Immature natural killer cell (primary cell): ENCODE measurements around the gene ASGR1. TPM values are rescaled to one million over a fixed set of nuclear protein-coding genes. Genes with fewer than 3 reads are reported as not detected.
"Not testable (repeated sequence)": the region's sequence is repeated elsewhere in the genome, so short reads cannot be mapped to it uniquely, and the experiment has no call there.

ENCODE experiments used
- DNase-seq, 3 donors: peaks; one replicate each; pipeline ENCODE4 v3.0.0; 2022; ENCODE audit warnings: mixed read lengths in 1 of 3
- H3K27ac Mint-ChIP-seq, 6 donors: one replicate each; pipeline ENCODE4 v1.8.0; 2020; ENCODE audit warnings: mixed read lengths in 6 of 6, mild to moderate bottlenecking in 5 of 6, inconsistent platforms in 4 of 6, moderate library complexity in 3 of 6
- H3K27me3 Mint-ChIP-seq, 3 donors: one replicate each; pipeline ENCODE4 v1.8.0; 2020 to 2021; ENCODE audit warnings: low read depth in 3 of 3, mild to moderate bottlenecking in 3 of 3, mixed read lengths in 3 of 3, moderate library complexity in 3 of 3, inconsistent platforms in 1 of 3
- H3K36me3 Mint-ChIP-seq, 3 donors: one replicate each; pipeline ENCODE4 v1.8.0; 2020; ENCODE audit warnings: mixed read lengths in 3 of 3, inconsistent platforms in 2 of 3, mild to moderate bottlenecking in 2 of 3
- H3K4me1 Mint-ChIP-seq, 2 donors: one replicate each; pipeline ENCODE4 v1.8.0; 2020; ENCODE audit warnings: inconsistent platforms in 2 of 2, mild to moderate bottlenecking in 2 of 2, mixed read lengths in 2 of 2, moderate library complexity in 1 of 2
- H3K4me3 Mint-ChIP-seq, 5 donors: one replicate each; pipeline ENCODE4 v1.8.0; 2020; ENCODE audit warnings: mild to moderate bottlenecking in 5 of 5, mixed read lengths in 5 of 5, inconsistent platforms in 3 of 5, moderate library complexity in 3 of 5
- H3K9me3 Mint-ChIP-seq, 6 donors: one replicate each; pipeline ENCODE4 v1.8.0; 2020; ENCODE audit warnings: mild to moderate bottlenecking in 6 of 6, mixed read lengths in 6 of 6, inconsistent platforms in 4 of 6, moderate library complexity in 3 of 6
- polyA plus RNA-seq, 3 donors: library from polyadenylated mRNA; unstranded; fragments of 300-500 nt; fragmentation: Illumina TruSeq; gene quantifications; one replicate each; pipeline ENCODE4 v1.2.3, GENCODE V29; 2021

ASGR1 gene
- polyA plus RNA-seq, 3 donors from 2014 or later = 0.55 to 0.84 (median 0.81) TPM

DNA sequence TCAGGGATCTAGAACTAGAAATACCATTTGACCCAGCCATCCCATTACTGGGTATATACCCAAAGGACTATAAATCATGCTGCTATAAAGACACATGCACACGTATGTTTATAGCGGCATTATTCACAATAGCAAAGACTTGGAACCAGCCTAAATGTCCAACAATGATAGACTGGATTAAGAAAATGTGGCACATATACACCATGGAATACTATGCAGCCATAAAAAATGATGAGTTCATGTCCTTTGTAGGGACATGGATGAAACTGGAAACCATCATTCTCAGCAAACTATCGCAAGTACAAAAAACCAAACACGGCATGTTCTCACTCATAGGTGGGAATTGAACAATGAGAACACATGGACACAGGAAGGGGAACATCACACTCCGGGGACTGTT lies 51.7 kb downstream of the ASGR1 start:
- not testable (repeated sequence) for H3K27ac Mint-ChIP-seq, H3K9me3 Mint-ChIP-seq, H3K36me3 Mint-ChIP-seq, H3K4me1 Mint-ChIP-seq, DNase-seq, H3K4me3 Mint-ChIP-seq, H3K27me3 Mint-ChIP-seq

DNA sequence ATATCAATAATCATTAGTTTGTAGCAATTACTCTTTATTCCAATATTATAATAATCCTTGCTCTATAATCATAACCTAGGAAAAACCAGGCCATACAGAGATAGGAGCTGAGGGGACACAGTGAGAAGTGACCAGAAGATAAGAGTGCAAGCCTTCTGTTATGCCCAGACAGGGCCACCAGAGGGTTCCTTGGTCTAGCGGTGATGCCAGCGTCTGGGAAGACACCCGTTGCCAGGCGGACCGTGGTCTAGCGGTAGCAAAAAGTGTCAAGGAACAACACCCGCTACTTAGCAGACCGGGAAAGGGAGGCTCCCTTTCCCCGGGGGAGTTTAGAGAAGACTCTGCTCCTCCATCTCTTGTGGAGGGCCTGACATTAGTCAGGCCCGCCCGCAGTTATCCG lies 52.8 kb downstream of the ASGR1 start:
- DNase-seq, H3K27ac Mint-ChIP-seq, H3K4me1 Mint-ChIP-seq, H3K4me3 Mint-ChIP-seq, H3K9me3 Mint-ChIP-seq, H3K36me3 Mint-ChIP-seq: not testable (repeated sequence)
- peaks cover 3 to 13% (median 6%) of the 10 kb centered on the region in 3 donors for H3K27me3 Mint-ChIP-seq

DNA sequence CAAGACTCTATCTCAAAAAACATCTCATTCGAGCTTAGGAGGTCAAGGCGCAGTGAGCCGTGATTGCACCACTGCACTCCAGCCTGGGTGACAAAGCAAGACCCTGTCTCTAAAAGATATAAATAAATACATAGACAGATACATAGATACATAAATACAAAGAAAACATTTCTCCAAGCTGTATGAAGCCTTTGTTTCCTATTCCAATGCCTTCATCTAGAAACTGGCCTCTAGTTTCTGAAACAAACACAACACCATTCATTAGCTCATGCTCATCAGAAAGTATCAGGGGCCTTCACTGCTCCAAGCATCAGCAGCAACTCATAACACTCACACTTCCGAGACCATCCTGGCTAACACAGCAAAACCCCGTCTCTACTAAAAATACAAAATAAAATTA lies 54.2 kb downstream of the ASGR1 start:
- Mint-ChIP-seq H3K4me3 (no peak overlapping the region), H3K36me3 (no peaks in the 10 kb centered on the region), H3K9me3 (no peaks in the 10 kb centered on the region), H3K4me1 (no peaks in the 10 kb centered on the region), H3K27me3 (peaks cover 9 to 15% (median 14%) of the 10 kb centered on the region in 3 donors), H3K27ac (no peak overlapping the region)
- DNase-seq = no peak

DNA sequence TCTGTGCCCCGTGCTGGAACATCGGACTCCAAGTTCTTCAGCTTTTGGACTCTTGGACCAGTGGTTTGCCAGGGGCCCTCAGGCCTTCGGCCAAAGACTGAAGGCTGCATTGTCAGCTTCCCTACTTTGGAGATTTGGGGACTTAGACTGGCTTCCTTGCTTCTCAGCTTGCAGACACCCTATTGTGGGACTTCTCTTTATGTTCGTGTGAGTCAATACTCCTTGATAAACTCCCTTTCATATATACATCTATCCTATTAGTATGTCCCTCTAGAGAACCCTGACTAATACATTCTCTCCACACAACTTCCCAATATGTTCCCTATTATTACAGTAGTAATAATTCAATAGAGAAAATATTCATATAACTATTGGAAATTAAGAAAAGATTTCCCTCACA lies 55.3 kb downstream of the ASGR1 start:
- H3K9me3 Mint-ChIP-seq = no peaks in the 10 kb centered on the region
- no peak for DNase-seq
- H3K4me1 Mint-ChIP-seq = no peaks in the 10 kb centered on the region
- no peak overlapping the region for H3K27ac Mint-ChIP-seq
- peaks cover 6 to 22% (median 12%) of the 10 kb centered on the region in 3 donors for H3K27me3 Mint-ChIP-seq
- no peak overlapping the region for H3K4me3 Mint-ChIP-seq
- no peaks in the 10 kb centered on the region for H3K36me3 Mint-ChIP-seq

Other genes starting within 250 kb of the ASGR1 start
- gene ALOX12, start 183.3 kb downstream of the ASGR1 start, polyA plus RNA-seq = under 1 TPM; 0.24 to 0.92 (median 0.83) TPM
- 100 to 1,000 TPM; 449 to 922 (median 670) TPM for gene RNASEK, start 166.7 kb downstream of the ASGR1 start, polyA plus RNA-seq
- gene BCL6B, start 156.3 kb downstream of the ASGR1 start, polyA plus RNA-seq = under 1 TPM in 1 of 3 donors, not detected in 2; 0.10 TPM
- gene SLC16A13, start 143.4 kb downstream of the ASGR1 start, polyA plus RNA-seq = 1 to 10 TPM in 2 of 3 donors, under 1 TPM in 1; 0.49 to 2.6 (median 2.1) TPM
- gene SLC16A11, start 135.3 kb downstream of the ASGR1 start, polyA plus RNA-seq = 1 to 10 TPM; 1.2 to 3.9 (median 3.1) TPM
- 10 to 100 TPM in 2 of 3 donors, under 1 TPM in 1; 0.72 to 13.5 (median 11.7) TPM for gene CLEC10A, start 99.1 kb downstream of the ASGR1 start, polyA plus RNA-seq
- gene ASGR2, start 64.5 kb downstream of the ASGR1 start, polyA plus RNA-seq = 1 to 10 TPM in 1 of 3 donors, under 1 TPM in 1, not detected in 1; 0.57 to 3.2 TPM
- under 1 TPM in 1 of 3 donors, not detected in 2; 0.36 TPM for gene DLG4, start 40.5 kb upstream of the ASGR1 start, polyA plus RNA-seq
- gene ACADVL, start 40.6 kb upstream of the ASGR1 start, polyA plus RNA-seq = 100 to 1,000 TPM; 138 to 180 (median 141) TPM
- 10 to 100 TPM; 19.4 to 28.5 (median 25.2) TPM for gene DVL2, start 55.1 kb upstream of the ASGR1 start, polyA plus RNA-seq
- 10 to 100 TPM; 11.9 to 41.4 (median 17.7) TPM for gene PHF23, start 60.1 kb upstream of the ASGR1 start, polyA plus RNA-seq
- 100 to 1,000 TPM; 764 to 982 (median 905) TPM for gene GABARAP, start 63.1 kb upstream of the ASGR1 start, polyA plus RNA-seq
- gene CTDNEP1, start 72.4 kb upstream of the ASGR1 start, polyA plus RNA-seq = 10 to 100 TPM; 33.2 to 61.1 (median 57.8) TPM
- 100 to 1,000 TPM in 1 of 3 donors, 10 to 100 TPM in 2; 65.0 to 108 (median 89.0) TPM for gene ELP5, start 72.8 kb upstream of the ASGR1 start, polyA plus RNA-seq
- 1 to 10 TPM; 2.5 to 8.7 (median 3.7) TPM for gene CLDN7, start 83.1 kb upstream of the ASGR1 start, polyA plus RNA-seq
- gene SLC2A4, start 102.3 kb upstream of the ASGR1 start, polyA plus RNA-seq = under 1 TPM in 1 of 3 donors, not detected in 2; 0.26 TPM
- gene YBX2, start 115.3 kb upstream of the ASGR1 start, polyA plus RNA-seq = not detected
- gene EIF5A, start 128.3 kb upstream of the ASGR1 start, polyA plus RNA-seq = 100 to 1,000 TPM; 235 to 814 (median 797) TPM
- gene GPS2, start 136.0 kb upstream of the ASGR1 start, polyA plus RNA-seq = 100 to 1,000 TPM; 100 to 129 (median 123) TPM
- gene NEURL4, start 150.0 kb upstream of the ASGR1 start, polyA plus RNA-seq = 1 to 10 TPM in 2 of 3 donors, under 1 TPM in 1; 0.58 to 2.8 (median 1.4) TPM
- gene ACAP1, start 157.2 kb upstream of the ASGR1 start, polyA plus RNA-seq = 100 to 1,000 TPM; 137 to 227 (median 214) TPM
- gene KCTD11, start 172.8 kb upstream of the ASGR1 start, polyA plus RNA-seq = 10 to 100 TPM in 1 of 3 donors, 1 to 10 TPM in 2; 5.5 to 13.0 (median 9.4) TPM
- not detected for gene TMEM95, start 175.8 kb upstream of the ASGR1 start, polyA plus RNA-seq
- gene TNK1, start 201.7 kb upstream of the ASGR1 start, polyA plus RNA-seq = under 1 TPM in 2 of 3 donors, not detected in 1; 0.21 to 0.29 TPM
- 10 to 100 TPM; 38.1 to 82.5 (median 54.2) TPM for gene PLSCR3, start 215.2 kb upstream of the ASGR1 start, polyA plus RNA-seq
- gene TMEM256, start 224.7 kb upstream of the ASGR1 start, polyA plus RNA-seq = 100 to 1,000 TPM in 1 of 3 donors, 10 to 100 TPM in 2; 30.7 to 116 (median 60.7) TPM
- gene NLGN2, start 228.5 kb upstream of the ASGR1 start, polyA plus RNA-seq = not detected
- gene SPEM1, start 241.0 kb upstream of the ASGR1 start, polyA plus RNA-seq = not detected
- not detected for gene SPEM2, start 246.2 kb upstream of the ASGR1 start, polyA plus RNA-seq
- gene SPEM3, start 249.5 kb upstream of the ASGR1 start, polyA plus RNA-seq = not detected